Measurements from ENCODE around the gene SNX21. TPM values are rescaled to one million over a fixed set of nuclear protein-coding genes. Genes with fewer than 3 reads are reported as not detected.

The SNX21 gene
- total RNA-seq, 1 donor from 2014 or later = 25.6 TPM

DNA sequence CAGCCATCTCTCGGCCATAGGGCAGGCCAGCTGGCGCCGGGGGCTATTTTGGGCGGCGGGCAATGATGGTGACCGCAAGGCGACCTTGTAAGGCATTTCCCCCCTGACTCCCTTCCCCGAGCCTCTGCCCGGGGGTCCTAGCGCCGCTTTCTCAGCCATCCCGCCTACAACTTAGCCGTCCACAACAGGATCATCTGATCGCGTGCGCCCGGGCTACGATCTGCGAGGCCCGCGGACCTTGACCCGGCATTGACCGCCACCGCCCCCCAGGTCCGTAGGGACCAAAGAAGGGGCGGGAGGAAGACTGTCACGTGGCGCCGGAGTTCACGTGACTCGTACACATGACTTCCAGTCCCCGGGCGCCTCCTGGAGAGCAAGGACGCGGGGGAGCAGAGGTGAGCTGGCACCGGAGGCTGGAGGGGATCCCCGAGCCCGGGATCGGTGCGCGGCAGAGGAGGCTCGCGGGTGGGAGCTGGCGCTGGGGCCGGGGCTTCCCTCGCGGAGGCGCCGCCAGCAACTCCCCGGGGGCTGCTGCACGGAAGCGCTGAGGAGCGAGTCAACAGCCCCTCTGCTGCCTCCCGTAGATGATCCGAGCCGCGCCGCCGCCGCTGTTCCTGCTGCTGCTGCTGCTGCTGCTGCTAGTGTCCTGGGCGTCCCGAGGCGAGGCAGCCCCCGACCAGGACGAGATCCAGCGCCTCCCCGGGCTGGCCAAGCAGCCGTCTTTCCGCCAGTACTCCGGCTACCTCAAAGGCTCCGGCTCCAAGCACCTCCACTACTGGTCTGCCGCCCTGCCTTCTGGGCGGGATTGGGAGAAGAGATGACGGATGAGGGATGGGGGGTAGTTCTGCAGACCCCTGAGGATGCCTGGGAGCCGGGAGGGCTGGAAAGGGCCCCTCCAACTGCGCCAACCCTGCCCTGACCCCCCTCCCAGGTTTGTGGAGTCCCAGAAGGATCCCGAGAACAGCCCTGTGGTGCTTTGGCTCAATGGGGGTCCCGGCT, 57.7 kb downstream of the SNX21 start, which contains the start of the genes CTSA and NEURL2:
TSS of gene CTSA (plus strand) at position 351 of the 999 bp plus-strand sequence. CDS start at position 585, 234 bp downstream.
TSS of gene NEURL2 (minus strand) at position 224 of the 999 bp plus-strand sequence. CDS start at position 7, 217 bp downstream.
- TF ChIP-seq, protein P1, sequence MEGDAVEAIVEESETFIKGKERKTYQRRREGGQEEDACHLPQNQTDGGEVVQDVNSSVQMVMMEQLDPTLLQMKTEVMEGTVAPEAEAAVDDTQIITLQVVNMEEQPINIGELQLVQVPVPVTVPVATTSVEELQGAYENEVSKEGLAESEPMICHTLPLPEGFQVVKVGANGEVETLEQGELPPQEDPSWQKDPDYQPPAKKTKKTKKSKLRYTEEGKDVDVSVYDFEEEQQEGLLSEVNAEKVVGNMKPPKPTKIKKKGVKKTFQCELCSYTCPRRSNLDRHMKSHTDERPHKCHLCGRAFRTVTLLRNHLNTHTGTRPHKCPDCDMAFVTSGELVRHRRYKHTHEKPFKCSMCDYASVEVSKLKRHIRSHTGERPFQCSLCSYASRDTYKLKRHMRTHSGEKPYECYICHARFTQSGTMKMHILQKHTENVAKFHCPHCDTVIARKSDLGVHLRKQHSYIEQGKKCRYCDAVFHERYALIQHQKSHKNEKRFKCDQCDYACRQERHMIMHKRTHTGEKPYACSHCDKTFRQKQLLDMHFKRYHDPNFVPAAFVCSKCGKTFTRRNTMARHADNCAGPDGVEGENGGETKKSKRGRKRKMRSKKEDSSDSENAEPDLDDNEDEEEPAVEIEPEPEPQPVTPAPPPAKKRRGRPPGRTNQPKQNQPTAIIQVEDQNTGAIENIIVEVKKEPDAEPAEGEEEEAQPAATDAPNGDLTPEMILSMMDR (IDR thresholded peaks at IDR 0.05) = no peak
- H3K27ac Mint-ChIP-seq (ENCODE audit: unreplicated experiment) = peak within 1 kb of the TSS; percentile 93
- peaks cover 19% of the 10 kb centered on the region for H3K4me1 Mint-ChIP-seq (ENCODE audit: unreplicated experiment)
- H3K9me3 Mint-ChIP-seq (ENCODE audit: unreplicated experiment) = no peaks in the 10 kb centered on the region
- H3K27me3 Mint-ChIP-seq (ENCODE audit: unreplicated experiment) = no peaks in the 10 kb centered on the region
- peaks cover 8% of the 10 kb centered on the region for H3K36me3 Mint-ChIP-seq (ENCODE audit: unreplicated experiment)
- peak; percentile 95 for DNase-seq (ENCODE audit: extremely low spot score, unreplicated experiment)
- peak within 1 kb of the TSS; percentile 88 for H3K4me3 Mint-ChIP-seq (ENCODE audit: unreplicated experiment)

DNA sequence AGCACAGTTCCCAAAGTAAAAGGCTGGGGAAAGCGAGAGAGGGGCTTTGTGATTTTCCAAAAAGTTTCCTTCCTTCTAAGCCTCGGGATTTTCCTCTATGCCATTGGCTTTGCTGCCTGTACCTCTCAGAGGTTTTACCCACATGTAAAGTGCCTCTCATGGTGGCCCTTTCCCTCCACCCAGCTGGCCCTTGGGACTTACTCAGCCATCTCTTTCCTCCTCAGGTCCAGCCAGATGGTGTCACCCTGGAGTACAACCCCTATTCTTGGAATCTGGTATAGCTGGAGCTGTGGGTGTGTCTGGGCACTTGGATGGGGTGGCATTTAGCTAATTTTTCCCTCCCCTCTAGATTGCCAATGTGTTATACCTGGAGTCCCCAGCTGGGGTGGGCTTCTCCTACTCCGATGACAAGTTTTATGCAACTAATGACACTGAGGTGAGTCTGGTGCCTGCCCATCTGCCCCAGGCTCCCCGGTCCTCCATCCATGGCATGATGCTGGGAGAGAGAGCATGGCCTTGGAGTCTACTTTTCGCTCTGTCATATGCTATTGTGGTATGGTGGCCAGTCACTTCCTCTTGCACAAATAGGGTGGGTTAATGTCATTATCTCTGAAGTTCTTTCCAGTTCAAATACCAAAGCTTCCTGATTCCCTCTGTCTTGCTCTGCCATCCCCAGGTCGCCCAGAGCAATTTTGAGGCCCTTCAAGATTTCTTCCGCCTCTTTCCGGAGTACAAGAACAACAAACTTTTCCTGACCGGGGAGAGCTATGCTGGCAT, 58.6 kb downstream of the SNX21 start:
- H3K4me3 Mint-ChIP-seq (ENCODE audit: unreplicated experiment) = peak overlapping the region; percentile 88
- no peaks in the 10 kb centered on the region for H3K27me3 Mint-ChIP-seq (ENCODE audit: unreplicated experiment)
- peak overlapping the region; percentile 86 for H3K27ac Mint-ChIP-seq (ENCODE audit: unreplicated experiment)
- H3K36me3 Mint-ChIP-seq (ENCODE audit: unreplicated experiment) = peaks cover 13% of the 10 kb centered on the region
- DNase-seq (ENCODE audit: extremely low spot score, unreplicated experiment) = no peak
- H3K4me1 Mint-ChIP-seq (ENCODE audit: unreplicated experiment) = peaks cover 18% of the 10 kb centered on the region
- TF ChIP-seq, protein P1 (IDR thresholded peaks at IDR 0.05) = peak; percentile 9
- H3K9me3 Mint-ChIP-seq (ENCODE audit: unreplicated experiment) = no peaks in the 10 kb centered on the region

Other genes starting within 250 kb of the SNX21 start
- gene WFDC10A, start 204.1 kb upstream of the SNX21 start, total RNA-seq = not detected in 2 replicates
- gene WFDC9, start 202.5 kb upstream of the SNX21 start, total RNA-seq = not detected in 2 replicates
- gene WFDC11, start 163.6 kb upstream of the SNX21 start, total RNA-seq = not detected in 2 replicates
- not detected in 2 replicates for gene WFDC13, start 131.8 kb upstream of the SNX21 start, total RNA-seq
- not detected in 2 replicates for gene WFDC10B, start 128.8 kb upstream of the SNX21 start, total RNA-seq
- not detected in 2 replicates for gene SPINT4, start 111.5 kb upstream of the SNX21 start, total RNA-seq
- gene WFDC3, start 41.9 kb upstream of the SNX21 start, total RNA-seq = 0.91 TPM in 1 of 2 replicates, not detected in the other
- gene DNTTIP1, start 41.8 kb upstream of the SNX21 start, total RNA-seq = 23.2 and 30.0 TPM in 2 replicates
- gene UBE2C, start 21.2 kb upstream of the SNX21 start, total RNA-seq = 21.3 and 21.9 TPM in 2 replicates
- gene TNNC2, start 6.5 kb upstream of the SNX21 start, total RNA-seq = 1.2 TPM in 1 of 2 replicates, not detected in the other
- 23.6 and 23.9 TPM in 2 replicates for gene ACOT8, start 23.6 kb downstream of the SNX21 start, total RNA-seq
- gene ZSWIM3, start 23.8 kb downstream of the SNX21 start, total RNA-seq = 3.9 and 4.4 TPM in 2 replicates
- gene ZSWIM1, start 47.4 kb downstream of the SNX21 start, total RNA-seq = 12.6 and 13.3 TPM in 2 replicates
- gene SPATA25, start 53.8 kb downstream of the SNX21 start, total RNA-seq = 2.9 TPM in 2 replicates
- 7.3 and 7.4 TPM in 2 replicates for gene NEURL2, start 57.4 kb downstream of the SNX21 start, total RNA-seq
- gene CTSA, start 57.5 kb downstream of the SNX21 start, total RNA-seq = 310 and 318 TPM in 2 replicates
- 195 and 211 TPM in 2 replicates for gene PLTP, start 78.4 kb downstream of the SNX21 start, total RNA-seq
- gene PCIF1, start 100.9 kb downstream of the SNX21 start, total RNA-seq = 34.6 and 42.1 TPM in 2 replicates
- 23.9 and 24.6 TPM in 2 replicates for gene ZNF335, start 138.4 kb downstream of the SNX21 start, total RNA-seq
- gene MMP9, start 175.1 kb downstream of the SNX21 start, total RNA-seq = not detected in 2 replicates
- 1.7 TPM in 1 of 2 replicates, not detected in the other for gene SLC12A5, start 195.4 kb downstream of the SNX21 start, total RNA-seq

Measured in osteocyte (in vitro differentiated cells).